HepG2 (cell line): Measurements from ENCODE around the gene PFN4. TPM values are rescaled to one million over a fixed set of nuclear protein-coding genes. Genes with fewer than 3 reads are reported as not detected.

Source experiments
- ATAC-seq: fragments of 200-7000 bp; cut with Tn5 transposase; 3 replicates; pipeline ENCODE4 v1.9.1; 2020; ENCODE audit warnings: mild to moderate bottlenecking, moderate library complexity
- BruUV-seq: library from RNA; stranded (reverse); fragments of 400-500 nt; replicated peaks from 2 replicates; lab custom pipeline; 2021; lab: Mats Ljungman, UMichigan
- CTCF ChIA-PET: fragments of 300-600 bp; formaldehyde crosslinking; extraction: SDS; loops from one replicate; lab custom pipeline; 2021; ENCODE audit warnings: low total read pairs, inconsistent platforms, low intra/inter-chr PET ratio; lab: Yijun Ruan, JAX
- POLR2A ChIA-PET: fragments of 350-600 bp; sonication (Branson Sonifier 250); formaldehyde crosslinking; loops from one replicate; lab custom pipeline; 2020; ENCODE audit warnings: antibody characterized with exemption, inconsistent platforms; lab: Yijun Ruan, JAX
- DNase-seq: peaks from one replicate; pipeline ENCODE4 v3.0.0-alpha.2; 2015; ENCODE audit warnings: low spot score
- FAIRE-seq: peaks from 3 replicates; lab custom pipeline; 2011; peaks lifted over from hg19 to GRCh38; lab: Jason Lieb, UNC
- H2AFZ ChIP-seq: one replicate; pipeline ENCODE4 v1.6.1; 2011; ENCODE audit warnings: low read length, inconsistent platforms
- H3K27ac ChIP-seq: fragments of 300-600 bp; 3 replicates; pipeline ENCODE4 v1.8.0; 2011; ENCODE audit warnings: mixed run types, mild to moderate bottlenecking, mixed read lengths, low read length, inconsistent platforms; ENCODE audit not compliant: insufficient read depth; ENCODE audit errors: extremely low read length
- H3K27me3 ChIP-seq, 2 experiments: fragments of 200-600 bp in 1 of 2; 2 replicates in 1 of 2; 3 replicates in 1 of 2; pipeline versions ENCODE4 v1.6.0 to v1.8.0; 2011; ENCODE audit warnings: low read length in 2 of 2, mild to moderate bottlenecking in 2 of 2, moderate library complexity in 2 of 2, inconsistent platforms in 1 of 2; ENCODE audit not compliant: insufficient read depth in 2 of 2, control insufficient read depth in 1 of 2
- H3K36me3 ChIP-seq, 2 experiments: fragments of 200-600 bp in 1 of 2; replicated peaks in 1 of 2; 2 replicates in 1 of 2; 3 replicates in 1 of 2; pipeline versions ENCODE4 v1.5.1 to v1.8.0; 2011; ENCODE audit warnings: low read length in 2 of 2, inconsistent platforms in 1 of 2; ENCODE audit not compliant: insufficient read depth in 2 of 2, control insufficient read depth in 1 of 2
- H3K4me1 ChIP-seq: 2 replicates; pipeline ENCODE4 v1.5.1; 2012; ENCODE audit warnings: low read length, inconsistent platforms; ENCODE audit not compliant: insufficient read depth
- H3K4me2 ChIP-seq: 2 replicates; pipeline ENCODE4 v1.6.0; 2011; ENCODE audit warnings: low read depth, low read length, inconsistent platforms
- H3K4me3 ChIP-seq, 3 experiments: fragments of 200-600 bp in 1 of 3; sonication (generic), shearing (Covaris generic) in 1 of 3; replicated peaks in 1 of 3; 2 replicates each; pipeline ENCODE4 v1.5.1; 2011 to 2016; ENCODE audit warnings: low read length in 3 of 3, inconsistent platforms in 2 of 3, low read depth in 2 of 3, mild to moderate bottlenecking in 2 of 3, control low read depth in 1 of 3, mixed read lengths in 1 of 3; ENCODE audit not compliant: insufficient read depth in 1 of 3
- H3K79me2 ChIP-seq: one replicate; pipeline ENCODE4 v1.6.1; 2011; ENCODE audit warnings: low read length, inconsistent platforms; ENCODE audit not compliant: insufficient read depth
- H3K9ac ChIP-seq: 2 replicates; pipeline ENCODE4 v1.6.0; 2011; ENCODE audit warnings: mild to moderate bottlenecking, low read depth, low read length, inconsistent platforms; ENCODE audit not compliant: insufficient read depth
- H3K9me3 ChIP-seq: 2 replicates; pipeline ENCODE4 v1.5.1; 2012; ENCODE audit warnings: mild to moderate bottlenecking, low read length
- H4K20me1 ChIP-seq: 2 replicates; pipeline ENCODE4 v1.6.0; 2011; ENCODE audit warnings: inconsistent platforms, mild to moderate bottlenecking, low read length, moderate library complexity; ENCODE audit not compliant: insufficient read depth
- AGO2 ChIP-seq: fragments of 200-400 bp; formaldehyde crosslinking; optimal IDR thresholded peaks from 2 replicates; pipeline ENCODE3; 2017; ENCODE audit warnings: mild to moderate bottlenecking, low read depth, low read length, moderate library complexity
- CBFB ChIP-seq: sonication (generic); formaldehyde crosslinking; IDR thresholded peaks from 2 replicates; pipeline ENCODE4 v1.4.0; 2020; ENCODE audit warnings: missing genetic modification reagents
- CREBL2 ChIP-seq: sonication (generic); formaldehyde crosslinking; IDR thresholded peaks from 2 replicates; pipeline ENCODE4 v1.8.1; 2023; ENCODE audit warnings: missing genetic modification reagents, mild to moderate bottlenecking, borderline replicate concordance
- CREM ChIP-seq, 2 experiments: sonication (generic) in 1 of 2; formaldehyde crosslinking in 1 of 2; IDR thresholded peaks; 2 replicates each; pipeline versions ENCODE4 v1.4.0 to v1.6.1; 2016 to 2020; ENCODE audit warnings: antibody characterized with exemption in 1 of 2, mild to moderate bottlenecking in 1 of 2, missing genetic modification reagents in 1 of 2
- HNF1A ChIP-seq, 2 experiments: sonication (generic) in 1 of 2; formaldehyde crosslinking in 1 of 2; IDR thresholded peaks; 2 replicates each; pipeline versions ENCODE4 v1.4.0 to v1.6.1; 2016 to 2020; ENCODE audit warnings: borderline replicate concordance in 1 of 2, low read depth in 1 of 2, mild to moderate bottlenecking in 1 of 2, missing genetic modification reagents in 1 of 2
- HNRNPK ChIP-seq: fragments of 200-400 bp; formaldehyde crosslinking; IDR thresholded peaks from 2 replicates; pipeline ENCODE4 v1.6.1; 2018; ENCODE audit warnings: low read length, low read depth, moderate library complexity, mild to moderate bottlenecking; ENCODE audit not compliant: poor library complexity, severe bottlenecking
- NCOA1 ChIP-seq: sonication (generic); formaldehyde crosslinking; IDR thresholded peaks from 2 replicates; pipeline ENCODE4 v1.9.0; 2021; ENCODE audit warnings: missing genetic modification reagents
- RBFOX2 ChIP-seq: fragments of 200-400 bp; formaldehyde crosslinking; IDR thresholded peaks from 2 replicates; pipeline ENCODE4 v1.6.1; 2017; ENCODE audit warnings: low read depth, mild to moderate bottlenecking, low read length
- SAFB2 ChIP-seq: sonication (generic); formaldehyde crosslinking; IDR thresholded peaks from 2 replicates; pipeline ENCODE4 v1.5.1; 2020; ENCODE audit warnings: missing genetic modification reagents, low read depth, mild to moderate bottlenecking, borderline replicate concordance
- STAT6 ChIP-seq: sonication (generic); formaldehyde crosslinking; IDR thresholded peaks from 2 replicates; pipeline ENCODE4 v1.4.0; 2020; ENCODE audit warnings: missing genetic modification reagents, mild to moderate bottlenecking, borderline replicate concordance
- ZNF382 ChIP-seq: sonication (generic); formaldehyde crosslinking; IDR thresholded peaks from 2 replicates; pipeline ENCODE4 v1.5.0; 2020; ENCODE audit warnings: missing genetic modification reagents, mild to moderate bottlenecking, borderline replicate concordance
- ZNF414 ChIP-seq: sonication (generic); formaldehyde crosslinking; IDR thresholded peaks from 2 replicates; pipeline ENCODE4 v1.5.0; 2020; ENCODE audit warnings: missing genetic modification reagents
- ZNF740 ChIP-seq: sonication (generic); formaldehyde crosslinking; IDR thresholded peaks from 2 replicates; pipeline ENCODE4 v1.4.0; 2020; ENCODE audit warnings: missing genetic modification reagents
- WGBS: methylation state at CpG from one replicate; pipeline ENCODE4 v1.1.6; 2017; ENCODE audit warnings: low lambda C conversion rate; 5-methylcytosine and 5-hydroxymethylcytosine counted together
- in situ Hi-C: cut with HindIII; loops from 2 replicates; pipeline ENCODE4 v1.10.0; 2017; ENCODE audit warnings: low pct_unique_long_range_greater_than_20kb; ENCODE audit not compliant: extremely low pct_ligation_motif_present
- intact Hi-C: fragments of 100-400 bp; cut with micrococcal nuclease; formaldehyde crosslinking; loops from one replicate; pipeline ENCODE4 v1.10.0; 2022; ENCODE audit not compliant: unreplicated experiment
- polyA plus RNA-seq, 8 experiments: library from polyadenylated mRNA; depleted of rRNA in 3 of 8; stranded (reverse) in 7 of 8; unstranded in 1 of 8; fragments of >200 nt; fragmentation: Illumina TruSeq in 4 of 8; extraction: Trizol in 4 of 8; gene quantifications; 2 replicates each; pipeline versions ENCODE4 v1.2.1 to v1.2.3, GENCODE V29; 2011 to 2016; ENCODE audit warnings: low read depth in 4 of 8, missing spikeins in 1 of 8, mixed read lengths in 1 of 8; ENCODE audit not compliant: insufficient read depth in 1 of 8
- total RNA-seq, 5 experiments: library from RNA; depleted of rRNA; stranded (reverse); fragments of >200 nt; fragmentation: Illumina TruSeq; extraction: Trizol; gene quantifications; 2 replicates each; pipeline ENCODE4 v1.2.3, GENCODE V29; 2016; ENCODE audit warnings: low read depth in 1 of 5

Gene PFN4
- total and polyA plus RNA-seq, 2 of the 13 experiments (the other 11 are each of a cell fraction or from before 2014, with no cell fraction given), result 0.12 to 0.20 TPM

- POLR2A ChIA-PET, result interaction anchor here (0.7 to 2.6 kb wide), 21 partner anchors 7 to 716 kb away, joined by 3 to 66 read pairs (median 5); partner anchors contain the start of genes ATAD2B, CENPO, FAM228B and FKBP1B
- no peaks in the 10 kb centered on the region for H4K20me1 ChIP-seq
- in situ Hi-C loops, result no loop called here
- H3K9ac ChIP-seq, result no peak overlapping the region
- BruUV-seq, result no TSS peak
- H3K27me3 ChIP-seq, result no peaks in the 10 kb centered on the region; a peak in 1 of 5 replicates
- CTCF ChIA-PET, result interaction anchor here (2.3 kb wide), 1 partner anchor 87 kb away, joined by 10 read pairs; no protein-coding TSS in a partner anchor
- ATAC-seq, result no peak
- peak overlapping the region; percentile 76 to 100 (median 94); a peak in 4 of 6 replicates for H3K4me3 ChIP-seq
- no peak for FAIRE-seq
- peak overlapping the region; percentile 36 for H3K27ac ChIP-seq
- no peak overlapping the region for H2AFZ ChIP-seq
- H3K79me2 ChIP-seq, result peaks cover 25% of the 10 kb centered on the region
- no peaks in the 10 kb centered on the region for H3K9me3 ChIP-seq
- 91% methylated on average over 41 of the region's 41 CpGs for WGBS
- H3K4me2 ChIP-seq, result no peak overlapping the region
- peaks cover 15% of the 10 kb centered on the region for H3K4me1 ChIP-seq
- intact Hi-C loops, result loop anchor here (1.0 to 2.0 kb wide), 3 partner anchors 30 to 136 kb away; partner anchors contain the start of genes UBXN2A and WDCP
- no peak for DNase-seq
- H3K36me3 ChIP-seq, result peaks cover 5 to 19% of the 10 kb centered on the region in 2 experiments
- TF ChIP-seq NCOA1 (CRISPR knock-in tag) (no peak), ZNF414 (CRISPR knock-in tag) (no peak), CREM (IDR thresholded peaks at IDR 0.05) (no peak), CREM (CRISPR knock-in tag; IDR thresholded peaks at IDR 0.05) (no peak), ZNF382 (CRISPR knock-in tag) (no peak), AGO2 (peak; percentile 16), STAT6 (CRISPR knock-in tag) (no peak), RBFOX2 (0 out of 2 replicates have a peak, but pooled peaks have one; percentile 26), SAFB2 (0 out of 2 replicates have a peak, but pooled peaks have one; percentile 6), CBFB (CRISPR knock-in tag) (no peak), HNRNPK (peak; percentile 35), CREBL2 (CRISPR knock-in tag) (no peak), ZNF740 (no peak), HNF1A (IDR thresholded peaks at IDR 0.05; ENCODE audit: low read depth) (no peak), HNF1A (CRISPR knock-in tag; IDR thresholded peaks at IDR 0.05; ENCODE audit: borderline replicate concordance) (no peak)
These were observed 46.1 kb downstream of the PFN4 start for GRCh38 chr2:24076849-24077534.
